SK-N-SH (cell line): Measurements from ENCODE around the gene KIF1C. TPM values are rescaled to one million over a fixed set of nuclear protein-coding genes. Genes with fewer than 3 reads are reported as not detected.

Experiments used
- CTCF ChIA-PET: fragments of 300-600, 350-600 bp; formaldehyde crosslinking; extraction: SDS; loops from one replicate; lab custom pipeline; 2021; lab: Yijun Ruan, JAX
- POLR2A ChIA-PET: fragments of 350-600 bp; sonication (Branson Sonifier 250); formaldehyde crosslinking; extraction: SDS; loops from one replicate; lab custom pipeline; 2020; ENCODE audit warnings: antibody characterized with exemption, inconsistent platforms; lab: Yijun Ruan, JAX
- DNase-seq: peaks from one replicate; pipeline ENCODE4 v3.0.0; 2012
- H2AFZ ChIP-seq: fragments of 200-600 bp; sonication (generic); 2 replicates; pipeline ENCODE4 v1.8.1; 2016; ENCODE audit warnings: antibody characterized with exemption, mild to moderate bottlenecking, low read depth
- H3F3A ChIP-seq: fragments of 200-600 bp; sonication (generic); replicated peaks from 2 replicates; pipeline ENCODE3; 2016; ENCODE audit warnings: antibody characterized with exemption, mild to moderate bottlenecking; ENCODE audit not compliant: insufficient read depth
- H3K27ac ChIP-seq, 2 experiments: fragments of 200-500 bp in 1 of 2; fragments of 200-600 bp in 1 of 2; sonication (Bioruptor generic) in 1 of 2; sonication (generic), shearing (Covaris generic) in 1 of 2; 2 replicates each; pipeline versions ENCODE4 v1.5.1 to v1.6.1; 2014 to 2016; ENCODE audit warnings: low read depth in 2 of 2, inconsistent platforms in 1 of 2, low read length in 1 of 2, mild to moderate bottlenecking in 1 of 2, mixed read lengths in 1 of 2
- H3K27me3 ChIP-seq: fragments of 200-600 bp; sonication (generic), shearing (Covaris generic); 2 replicates; pipeline ENCODE4 v1.6.1; 2016; ENCODE audit warnings: mixed run types; ENCODE audit not compliant: insufficient read depth
- H3K36me3 ChIP-seq, 2 experiments: fragments of 200-500 bp in 1 of 2; fragments of 200-600 bp in 1 of 2; sonication (Bioruptor generic) in 1 of 2; sonication (generic) in 1 of 2; replicated peaks in 1 of 2; 2 replicates each; pipeline versions ENCODE3 to v1.5.1; 2014 to 2016; ENCODE audit warnings: low read length in 1 of 2, mild to moderate bottlenecking in 1 of 2; ENCODE audit not compliant: insufficient read depth in 2 of 2, control insufficient read depth in 1 of 2
- H3K4me1 ChIP-seq, 2 experiments: fragments of 200-500 bp in 1 of 2; fragments of 200-600 bp in 1 of 2; sonication (Bioruptor generic) in 1 of 2; sonication (generic), shearing (Covaris generic) in 1 of 2; 2 replicates each; pipeline versions ENCODE4 v1.5.1 to v1.6.1; 2014 to 2016; ENCODE audit warnings: low read depth in 1 of 2, low read length in 1 of 2, mixed run types in 1 of 2; ENCODE audit not compliant: insufficient read depth in 2 of 2, control insufficient read depth in 1 of 2
- H3K4me2 ChIP-seq: fragments of 200-600 bp; sonication (generic), shearing (Covaris generic); 2 replicates; pipeline ENCODE4 v1.6.1; 2017; ENCODE audit warnings: mixed run types
- H3K4me3 ChIP-seq, 2 experiments: fragments of 200-500 bp in 1 of 2; fragments of 200-600 bp in 1 of 2; sonication (Bioruptor generic) in 1 of 2; sonication (generic), shearing (Covaris generic) in 1 of 2; 2 replicates each; pipeline versions ENCODE4 v1.5.1 to v1.8.1; 2014 to 2016; ENCODE audit warnings: low read depth in 2 of 2, inconsistent platforms in 1 of 2, low read length in 1 of 2, mild to moderate bottlenecking in 1 of 2, mixed read lengths in 1 of 2, moderate library complexity in 1 of 2
- H3K79me2 ChIP-seq: fragments of 200-600 bp; sonication (generic); 2 replicates; pipeline ENCODE4 v1.8.1; 2017; ENCODE audit warnings: mild to moderate bottlenecking; ENCODE audit not compliant: insufficient read depth
- H3K9ac ChIP-seq: fragments of 200-600 bp; sonication (generic); 2 replicates; pipeline ENCODE4 v1.6.1; 2017; ENCODE audit warnings: mixed run types
- H3K9me2 ChIP-seq: fragments of 200-600 bp; sonication (generic); 2 replicates; pipeline ENCODE4 v1.6.1; 2017; ENCODE audit warnings: mixed run types
- H3K9me3 ChIP-seq: fragments of 200-600 bp; sonication (generic); 2 replicates; pipeline ENCODE4 v1.6.1; 2017; ENCODE audit warnings: mixed run types, mild to moderate bottlenecking, moderate library complexity
- H4K20me1 ChIP-seq: fragments of 200-600 bp; sonication (generic); 2 replicates; pipeline ENCODE4 v1.6.1; 2017; ENCODE audit warnings: mild to moderate bottlenecking, mixed run types; ENCODE audit not compliant: insufficient read depth
- ELF1 ChIP-seq: IDR thresholded peaks from 2 replicates; pipeline ENCODE4 v1.4.0; 2012
- EZH2phosphoT487 ChIP-seq: fragments of 200-600 bp; sonication (generic); IDR thresholded peaks from 2 replicates; pipeline ENCODE4 v1.6.1; 2017; ENCODE audit warnings: low read depth, mixed run types, mild to moderate bottlenecking, antibody characterized with exemption, moderate library complexity, borderline replicate concordance
- GABPA ChIP-seq: IDR thresholded peaks from 2 replicates; pipeline ENCODE4 v1.4.0; 2012; ENCODE audit warnings: low read depth, mild to moderate bottlenecking
- IRF3 ChIP-seq: fragments of 150-350 bp; IDR thresholded peaks from 2 replicates; pipeline ENCODE4 v1.6.1; 2016; ENCODE audit warnings: mild to moderate bottlenecking, low read depth, low read length
- NFIC ChIP-seq: IDR thresholded peaks from 2 replicates; pipeline ENCODE4 v1.4.0; 2012; ENCODE audit warnings: borderline replicate concordance
- POLR2AphosphoS5 ChIP-seq: IDR thresholded peaks from 2 replicates; pipeline ENCODE4 v1.6.1; 2012; ENCODE audit warnings: low read depth, low read length
- RCOR1 ChIP-seq: fragments of 150-350 bp; IDR thresholded peaks from 2 replicates; pipeline ENCODE4 v1.6.1; 2017; ENCODE audit warnings: antibody characterized with exemption, low read length
- REST ChIP-seq: IDR thresholded peaks from 2 replicates; pipeline ENCODE4 v1.6.1; 2012; ENCODE audit warnings: mild to moderate bottlenecking, low read depth, low read length, moderate library complexity
- RFX5 ChIP-seq: IDR thresholded peaks from 2 replicates; pipeline ENCODE4 v1.6.1; 2012; ENCODE audit warnings: mild to moderate bottlenecking, improper control_type of control experiment, low read length
- RXRA ChIP-seq: IDR thresholded peaks from 2 replicates; pipeline ENCODE4 v1.4.0; 2012; ENCODE audit warnings: low read depth, mild to moderate bottlenecking, borderline replicate concordance
- SIN3A ChIP-seq: IDR thresholded peaks from 2 replicates; pipeline ENCODE4 v1.6.1; 2012; ENCODE audit warnings: low read depth, mild to moderate bottlenecking, low read length, moderate library complexity, borderline replicate concordance
- SMC3 ChIP-seq: IDR thresholded peaks from 2 replicates; pipeline ENCODE4 v1.6.1; 2012; ENCODE audit warnings: low read depth, low read length, improper control_type of control experiment
- TCF12 ChIP-seq: IDR thresholded peaks from 2 replicates; pipeline ENCODE4 v1.4.0; 2012
- YY1 ChIP-seq: IDR thresholded peaks from 2 replicates; pipeline ENCODE4 v1.4.0; 2012; ENCODE audit warnings: low read depth, mild to moderate bottlenecking
- ZBTB33 ChIP-seq: IDR thresholded peaks from 2 replicates; pipeline ENCODE4 v1.4.0; 2012; ENCODE audit warnings: low read depth, borderline replicate concordance
- WGBS: methylation state at CpG from one replicate; pipeline ENCODE4 v1.1.6; 2017; ENCODE audit warnings: low lambda C conversion rate; 5-methylcytosine and 5-hydroxymethylcytosine counted together
- polyA plus RNA-seq, 3 experiments: library from polyadenylated mRNA; depleted of rRNA; stranded (reverse); fragments of >200 nt; gene quantifications; 2 replicates each; pipeline ENCODE4 v1.2.3, GENCODE V29; 2012

Gene KIF1C
- polyA plus RNA-seq, 1 of the 3 experiments (the other 2 are of a cell fraction): 58.2 TPM

- Histone ChIP-seq H3K9me3 (no peaks in the 10 kb centered on the region), H3K27me3 (no peaks in the 10 kb centered on the region; the same call in 1 of the 2 replicates), H3K4me1 (no peaks in the 10 kb centered on the region), H3K27ac (no peak overlapping the region), H3K4me3 (no peak overlapping the region), H4K20me1 (no peaks in the 10 kb centered on the region), H3K9me2 (no peaks in the 10 kb centered on the region), H2AFZ (no peak overlapping the region), H3K79me2 (no peaks in the 10 kb centered on the region), H3F3A (no peaks in the 10 kb centered on the region), H3K9ac (no peak overlapping the region), H3K36me3 (no peaks in the 10 kb centered on the region), H3K4me2 (no peak overlapping the region; the same call in 1 of the 2 replicates)
- ChIA-PET CTCF (no interaction called here), POLR2A (no interaction called here)
- no peak for TF ChIP-seq POLR2AphosphoS5
- TF ChIP-seq RXRA: no peak
- no peak for TF ChIP-seq SMC3
- peak; percentile 37; the same call in 1 of the 2 replicates for TF ChIP-seq NFIC
- TF ChIP-seq IRF3: no peak
- TF ChIP-seq RFX5: no peak
- TF ChIP-seq SIN3A: no peak
- TF ChIP-seq EZH2phosphoT487: no peak
- DNase-seq: no peak
- 39% methylated on average over 1 of the region's 1 CpG for WGBS
These were observed 67.5 kb downstream of the KIF1C start for GRCh38 chr17:5065227-5065744.

GRCh38 chr17:5068236-5068635 is 70.5 kb downstream of the KIF1C start:
- no peak overlapping the region for H2AFZ ChIP-seq
- WGBS: 78% methylated on average over 3 of the region's 3 CpGs
- no peaks in the 10 kb centered on the region for H3K79me2 ChIP-seq
- no peaks in the 10 kb centered on the region for H3K36me3 ChIP-seq
- no peaks in the 10 kb centered on the region for H3K4me1 ChIP-seq
- no peak for DNase-seq
- no peak overlapping the region for H3K4me3 ChIP-seq
- H4K20me1 ChIP-seq: no peaks in the 10 kb centered on the region
- H3K9me3 ChIP-seq: no peaks in the 10 kb centered on the region
- no peaks in the 10 kb centered on the region for H3K9me2 ChIP-seq
- no peaks in the 10 kb centered on the region for H3F3A ChIP-seq
- no peaks in the 10 kb centered on the region; the same call in 1 of the 2 replicates for H3K27me3 ChIP-seq
- POLR2A ChIA-PET: no interaction called here
- H3K27ac ChIP-seq: no peak overlapping the region
- TF ChIP-seq ELF1 (no peak), EZH2phosphoT487 (no peak)
- no peak overlapping the region for H3K9ac ChIP-seq
- no peak overlapping the region for H3K4me2 ChIP-seq
- CTCF ChIA-PET: interaction anchor here (0.9 to 1.4 kb wide), 3 partner anchors 81 to 159 kb away, joined by 3 to 8 read pairs (median 3); no protein-coding TSS in a partner anchor

GRCh38 chr17:5069724-5070123 is 72.0 kb downstream of the KIF1C start:
- Histone ChIP-seq H4K20me1 (no peaks in the 10 kb centered on the region), H2AFZ (no peak overlapping the region), H3F3A (no peaks in the 10 kb centered on the region), H3K27ac (no peak overlapping the region), H3K4me1 (no peaks in the 10 kb centered on the region), H3K36me3 (no peaks in the 10 kb centered on the region), H3K9me3 (no peaks in the 10 kb centered on the region), H3K9ac (no peak overlapping the region), H3K4me3 (no peak overlapping the region), H3K79me2 (no peaks in the 10 kb centered on the region), H3K9me2 (no peaks in the 10 kb centered on the region), H3K4me2 (no peak overlapping the region), H3K27me3 (no peaks in the 10 kb centered on the region; the same call in 1 of the 2 replicates)
- POLR2A ChIA-PET: no interaction called here
- WGBS: 60% methylated on average over 4 of the region's 4 CpGs
- CTCF ChIA-PET: interaction anchor here (0.6 kb wide), 1 partner anchor 909 kb away, joined by 3 read pairs; no protein-coding TSS in a partner anchor
- no peak for DNase-seq
- TF ChIP-seq REST (no peak), TCF12 (no peak), ZBTB33 (no peak), RCOR1 (no peak), GABPA (no peak), YY1 (no peak)
